GM23338 (cell line): ENCODE results near the gene RMI2.

ENCODE experiments used
- CTCF ChIP-seq, 2 experiments: fragments of 200-600 bp in 1 of 2; sonication (generic) in 1 of 2; conservative IDR thresholded peaks; 2 replicates each; pipeline versions ENCODE4 v1.5.1 to v1.6.1; 2016 to 2017; ENCODE audit warnings: antibody characterized with exemption in 2 of 2, low read depth in 2 of 2, mild to moderate bottlenecking in 2 of 2, moderate library complexity in 1 of 2
- EZH2 ChIP-seq: fragments of 200-600 bp; sonication (generic); IDR thresholded peaks from one replicate; pipeline ENCODE4 v1.8.0; 2017; ENCODE audit warnings: antibody characterized with exemption, mild to moderate bottlenecking, low read depth; ENCODE audit not compliant: unreplicated experiment
- EZH2phosphoT487 ChIP-seq: fragments of 200-600 bp; sonication (generic); IDR thresholded peaks from one replicate; pipeline ENCODE4 v1.8.1; 2018; ENCODE audit warnings: antibody characterized with exemption; ENCODE audit not compliant: unreplicated experiment
- JUNB ChIP-seq: IDR thresholded peaks from one replicate; pipeline ENCODE4 v1.6.1; 2016; ENCODE audit warnings: antibody characterized with exemption; ENCODE audit not compliant: unreplicated experiment
- POLR2AphosphoS5 ChIP-seq: IDR thresholded peaks from 2 replicates; pipeline ENCODE4 v1.6.1; 2016; ENCODE audit warnings: antibody characterized with exemption, low read depth
- STAT1 ChIP-seq: IDR thresholded peaks from one replicate; pipeline ENCODE4 v1.6.1; 2016; ENCODE audit warnings: antibody characterized with exemption; ENCODE audit not compliant: unreplicated experiment
- ZNF114 ChIP-seq: fragments of 250-450 bp; sonication (Bioruptor Pico); IDR thresholded peaks from 2 replicates; pipeline ENCODE4 v1.5.0; 2020; ENCODE audit warnings: mild to moderate bottlenecking, moderate library complexity
- TF ChIP-seq, protein P1 (sequence below): IDR thresholded peaks from one replicate; pipeline ENCODE4 v1.6.1; 2018; ENCODE audit warnings: antibody characterized with exemption; ENCODE audit not compliant: unreplicated experiment
- TF ChIP-seq, protein P2 (sequence below): IDR thresholded peaks from 2 replicates; pipeline ENCODE4 v1.6.1; 2016; ENCODE audit warnings: antibody characterized with exemption

GRCh38 chr16:11380836-11381235, 35.6 kb downstream of the RMI2 start:
- peak in 1 of 2 experiments; percentile 31; a peak in 2 of 4 replicates for TF ChIP-seq CTCF (conservative IDR thresholded peaks at IDR 0.05; ENCODE audit: low read depth in 2 of 2)
- TF ChIP-seq EZH2, result no peak
- no peak for TF ChIP-seq STAT1
- no peak for TF ChIP-seq ZNF114 (CRISPR knock-in tag)
- TF ChIP-seq, protein P1, sequence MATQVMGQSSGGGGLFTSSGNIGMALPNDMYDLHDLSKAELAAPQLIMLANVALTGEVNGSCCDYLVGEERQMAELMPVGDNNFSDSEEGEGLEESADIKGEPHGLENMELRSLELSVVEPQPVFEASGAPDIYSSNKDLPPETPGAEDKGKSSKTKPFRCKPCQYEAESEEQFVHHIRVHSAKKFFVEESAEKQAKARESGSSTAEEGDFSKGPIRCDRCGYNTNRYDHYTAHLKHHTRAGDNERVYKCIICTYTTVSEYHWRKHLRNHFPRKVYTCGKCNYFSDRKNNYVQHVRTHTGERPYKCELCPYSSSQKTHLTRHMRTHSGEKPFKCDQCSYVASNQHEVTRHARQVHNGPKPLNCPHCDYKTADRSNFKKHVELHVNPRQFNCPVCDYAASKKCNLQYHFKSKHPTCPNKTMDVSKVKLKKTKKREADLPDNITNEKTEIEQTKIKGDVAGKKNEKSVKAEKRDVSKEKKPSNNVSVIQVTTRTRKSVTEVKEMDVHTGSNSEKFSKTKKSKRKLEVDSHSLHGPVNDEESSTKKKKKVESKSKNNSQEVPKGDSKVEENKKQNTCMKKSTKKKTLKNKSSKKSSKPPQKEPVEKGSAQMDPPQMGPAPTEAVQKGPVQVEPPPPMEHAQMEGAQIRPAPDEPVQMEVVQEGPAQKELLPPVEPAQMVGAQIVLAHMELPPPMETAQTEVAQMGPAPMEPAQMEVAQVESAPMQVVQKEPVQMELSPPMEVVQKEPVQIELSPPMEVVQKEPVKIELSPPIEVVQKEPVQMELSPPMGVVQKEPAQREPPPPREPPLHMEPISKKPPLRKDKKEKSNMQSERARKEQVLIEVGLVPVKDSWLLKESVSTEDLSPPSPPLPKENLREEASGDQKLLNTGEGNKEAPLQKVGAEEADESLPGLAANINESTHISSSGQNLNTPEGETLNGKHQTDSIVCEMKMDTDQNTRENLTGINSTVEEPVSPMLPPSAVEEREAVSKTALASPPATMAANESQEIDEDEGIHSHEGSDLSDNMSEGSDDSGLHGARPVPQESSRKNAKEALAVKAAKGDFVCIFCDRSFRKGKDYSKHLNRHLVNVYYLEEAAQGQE, result no peak
- no peak for TF ChIP-seq JUNB
- no peak for TF ChIP-seq EZH2phosphoT487
- TF ChIP-seq, protein P2, sequence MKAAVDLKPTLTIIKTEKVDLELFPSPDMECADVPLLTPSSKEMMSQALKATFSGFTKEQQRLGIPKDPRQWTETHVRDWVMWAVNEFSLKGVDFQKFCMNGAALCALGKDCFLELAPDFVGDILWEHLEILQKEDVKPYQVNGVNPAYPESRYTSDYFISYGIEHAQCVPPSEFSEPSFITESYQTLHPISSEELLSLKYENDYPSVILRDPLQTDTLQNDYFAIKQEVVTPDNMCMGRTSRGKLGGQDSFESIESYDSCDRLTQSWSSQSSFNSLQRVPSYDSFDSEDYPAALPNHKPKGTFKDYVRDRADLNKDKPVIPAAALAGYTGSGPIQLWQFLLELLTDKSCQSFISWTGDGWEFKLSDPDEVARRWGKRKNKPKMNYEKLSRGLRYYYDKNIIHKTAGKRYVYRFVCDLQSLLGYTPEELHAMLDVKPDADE, result no peak
- TF ChIP-seq POLR2AphosphoS5, result no peak
